Measurements from ENCODE around the gene ELMO1. TPM values are rescaled to one million over a fixed set of nuclear protein-coding genes. Genes with fewer than 3 reads are reported as not detected.

Gene ELMO1
- total and polyA plus RNA-seq, 2 experiments from 2014 or later: 6.5 to 24.9 TPM

GRCh38 chr7:37431413-37431812 lies 17.3 kb downstream of the ELMO1 start:
- H3K79me2 ChIP-seq (replicated peaks; ENCODE audit: insufficient read depth): no peaks in the 10 kb centered on the region
- H3K4me3 ChIP-seq: no peak overlapping the region
- no peaks in the 10 kb centered on the region for H3K9me3 Mint-ChIP-seq
- H3K27me3 Mint-ChIP-seq (ENCODE audit: insufficient read depth, low read depth, poor library complexity): no peaks in the 10 kb centered on the region
- no peaks in the 10 kb centered on the region for H3K36me3 ChIP-seq (ENCODE audit: insufficient read depth)
- H3K27me3 ChIP-seq (ENCODE audit: insufficient read depth): no peaks in the 10 kb centered on the region
- no peak for DNase-seq (ENCODE audit: low spot score)
- no peak for ATAC-seq
- no peak overlapping the region for H2AFZ ChIP-seq
- no peaks in the 10 kb centered on the region for H4K20me1 ChIP-seq (replicated peaks; ENCODE audit: insufficient read depth)
- TF ChIP-seq ETS1 (IDR thresholded peaks at IDR 0.05) (no peak), REST (IDR thresholded peaks at IDR 0.05; ENCODE audit: unreplicated experiment) (no peak), ZNF331 (CRISPR knock-in tag; IDR thresholded peaks at IDR 0.05; ENCODE audit: low read depth) (no peak), STAT1 (IDR thresholded peaks at IDR 0.05; ENCODE audit: unreplicated experiment) (no peak), CREB1 (CRISPR knock-in tag; IDR thresholded peaks at IDR 0.05; ENCODE audit: low read depth) (no peak), EZH2 (IDR thresholded peaks at IDR 0.05; ENCODE audit: low read depth, unreplicated experiment) (no peak), ZNF462 (CRISPR knock-in tag; IDR thresholded peaks at IDR 0.05) (no peak), EZH2phosphoT487 (IDR thresholded peaks at IDR 0.05; ENCODE audit: unreplicated experiment) (no peak), ZNF114 (CRISPR knock-in tag; IDR thresholded peaks at IDR 0.05) (no peak), JUNB (IDR thresholded peaks at IDR 0.05; ENCODE audit: unreplicated experiment) (no peak), POLR2AphosphoS5 (IDR thresholded peaks at IDR 0.05; ENCODE audit: low read depth) (no peak), NANOG (IDR thresholded peaks at IDR 0.05; ENCODE audit: borderline replicate concordance) (no peak), CTCF (conservative IDR thresholded peaks at IDR 0.05; ENCODE audit: low read depth in 2 of 2) (no peak)
- H3K36me3 Mint-ChIP-seq (ENCODE audit: low read depth): 0 out of 3 replicates have a peak, but pooled peaks cover 3% of the 10 kb centered on the region
- H3K4me1 Mint-ChIP-seq: peaks cover 10% of the 10 kb centered on the region
- H3K4me3 Mint-ChIP-seq: no peak overlapping the region
- H3K9me2 ChIP-seq (ENCODE audit: insufficient read depth): no peaks in the 10 kb centered on the region
- H3K27ac Mint-ChIP-seq: no peak overlapping the region
- peaks cover 4% of the 10 kb centered on the region for H3K4me1 ChIP-seq (ENCODE audit: insufficient read depth)
- H3F3A ChIP-seq (replicated peaks; ENCODE audit: low read depth): no peaks in the 10 kb centered on the region
- H3K27ac ChIP-seq (ENCODE audit: low read depth): no peak overlapping the region
- H3K4me2 ChIP-seq: no peak overlapping the region

Data from GM23338 (cell line).